Activated naive CD8-positive, alpha-beta T cell treated with anti-CD3 and anti-CD28 coated beads, Interleukin-2, amount 50 U/mL, for 16 hours (primary cell): ENCODE results near the gene CBLC.

Experiments
- DNase-seq: peaks from one replicate; pipeline ENCODE4 v3.0.0-alpha.2; 2020; ENCODE audit warnings: low read depth, low spot score

CBLC gene

DNA sequence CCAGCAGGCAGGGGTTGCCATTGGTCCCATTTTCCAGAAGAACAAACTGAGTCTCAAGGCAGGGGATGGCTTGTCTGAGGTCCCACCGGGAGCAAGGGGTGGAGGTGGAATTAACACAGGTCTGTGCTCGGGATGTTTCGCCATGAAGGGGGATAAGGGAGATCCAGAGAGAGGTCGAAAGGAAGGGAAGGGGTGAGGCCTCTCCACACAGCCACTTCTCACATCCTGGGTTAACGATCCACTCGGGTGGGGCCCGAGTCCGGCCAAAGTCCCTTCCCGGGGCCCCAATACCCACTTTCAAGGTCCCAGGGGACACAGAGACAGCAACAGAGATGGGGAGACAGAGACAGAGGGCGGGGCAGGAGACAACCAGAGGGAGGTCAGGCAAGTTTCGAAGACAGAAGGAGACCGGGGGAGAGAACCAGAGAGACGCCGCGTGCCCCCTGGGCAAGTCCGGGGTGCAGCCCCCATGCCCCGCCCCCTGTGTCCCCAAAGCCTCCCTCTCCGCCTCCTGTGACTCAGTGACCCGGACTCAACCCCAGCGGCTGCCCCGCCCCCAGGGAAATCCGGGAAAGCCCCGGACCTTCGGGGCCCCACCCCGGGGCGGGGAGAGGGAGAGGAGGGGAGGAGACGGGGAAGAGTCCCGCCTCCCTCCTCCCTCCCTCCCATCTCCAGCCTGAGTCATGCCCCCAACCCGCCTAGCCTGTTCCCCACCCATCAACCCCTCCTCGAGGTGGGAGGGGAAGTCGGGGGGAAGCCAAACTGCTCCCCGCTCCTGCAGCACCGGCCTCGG lies 30.5 kb upstream of the CBLC start:
- peak; percentile 78 for DNase-seq

GRCh38 chr19:44747739-44748425 lies 29.8 kb upstream of the CBLC start:
- no peak for DNase-seq

DNA sequence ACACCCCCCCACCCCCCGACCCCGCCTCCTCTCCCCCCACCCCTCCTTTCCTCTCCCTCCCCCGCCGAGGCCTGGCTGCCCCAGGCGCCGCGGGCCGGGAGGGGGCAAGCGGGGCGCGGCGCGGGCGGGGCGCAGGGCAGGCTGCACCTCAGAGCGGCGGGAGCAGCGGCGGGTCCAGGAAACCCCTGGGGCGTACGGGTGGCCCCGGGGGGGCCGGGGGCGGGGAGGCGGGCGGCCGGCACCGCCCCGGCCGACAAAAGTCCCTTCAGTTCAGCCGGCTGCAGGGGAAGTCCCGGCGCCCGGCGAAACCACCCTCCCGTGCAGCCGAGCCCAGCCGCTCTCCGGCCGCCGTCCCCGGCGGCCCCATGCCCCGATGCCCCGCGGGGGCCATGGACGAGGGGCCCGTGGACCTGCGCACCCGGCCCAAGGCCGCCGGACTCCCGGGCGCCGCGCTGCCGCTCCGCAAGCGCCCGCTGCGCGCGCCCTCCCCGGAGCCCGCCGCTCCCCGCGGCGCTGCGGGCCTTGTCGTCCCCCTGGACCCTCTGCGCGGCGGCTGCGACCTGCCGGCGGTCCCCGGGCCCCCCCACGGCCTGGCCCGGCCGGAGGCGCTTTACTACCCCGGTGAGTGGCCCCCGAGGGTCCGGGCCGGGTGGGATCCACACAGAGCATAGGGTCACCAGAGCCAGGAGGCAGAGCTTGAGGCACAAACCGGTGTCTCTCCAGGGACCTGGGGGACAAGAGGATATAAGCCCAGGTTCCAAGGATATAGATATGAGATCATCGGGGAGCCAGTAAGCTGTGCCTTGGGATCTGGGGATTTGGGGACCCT lies 29.1 kb upstream of the CBLC start, which contains the start of gene BCL3:
Gene BCL3, plus strand, starts transcription at position 283 of the 829 bp plus-strand sequence. Its CDS starts 83 bp downstream, at position 366.
- DNase-seq = no peak

DNA sequence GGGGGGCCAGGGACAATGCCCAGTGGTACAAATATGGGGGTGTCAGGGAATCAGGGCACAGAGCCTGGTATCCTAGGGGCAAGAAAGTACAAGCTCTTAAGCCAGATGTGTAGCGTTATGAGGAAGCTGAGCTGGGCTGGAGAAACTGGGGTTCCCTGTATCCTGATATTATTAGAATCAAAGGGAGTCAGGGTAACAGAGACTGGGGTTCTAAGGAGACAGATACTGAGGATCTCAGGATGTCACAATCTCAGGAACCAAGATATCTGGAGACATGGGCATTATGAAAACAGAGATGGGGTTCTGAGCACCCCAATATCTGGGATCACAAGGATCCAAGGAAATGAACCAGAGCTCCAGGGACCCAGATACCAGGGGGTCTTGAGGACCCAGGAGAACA lies 28.4 kb upstream of the CBLC start:
- DNase-seq = no peak

DNA sequence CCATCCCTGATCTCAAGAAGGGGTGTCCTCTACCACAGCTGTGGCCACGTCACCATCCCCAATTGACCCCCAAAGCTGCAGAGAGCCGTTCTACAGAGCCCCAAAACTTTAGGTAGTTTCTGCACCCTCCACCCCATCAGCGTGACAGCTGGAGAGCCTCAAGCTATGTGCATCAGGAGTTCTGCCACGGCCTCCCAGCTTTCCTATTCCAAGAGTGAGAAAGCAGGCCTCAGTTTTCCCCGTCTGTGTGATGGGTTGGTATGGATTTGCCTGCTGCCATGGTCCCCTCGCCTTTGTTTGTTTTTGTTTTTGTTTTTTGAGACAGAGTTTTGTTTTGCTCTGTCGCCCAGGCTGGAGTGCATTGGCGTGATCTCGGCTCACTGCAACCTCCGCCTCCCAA lies 27.7 kb upstream of the CBLC start:
- no peak for DNase-seq

GRCh38 chr19:44752123-44752815 lies 25.4 kb upstream of the CBLC start:
- DNase-seq = no peak

DNA sequence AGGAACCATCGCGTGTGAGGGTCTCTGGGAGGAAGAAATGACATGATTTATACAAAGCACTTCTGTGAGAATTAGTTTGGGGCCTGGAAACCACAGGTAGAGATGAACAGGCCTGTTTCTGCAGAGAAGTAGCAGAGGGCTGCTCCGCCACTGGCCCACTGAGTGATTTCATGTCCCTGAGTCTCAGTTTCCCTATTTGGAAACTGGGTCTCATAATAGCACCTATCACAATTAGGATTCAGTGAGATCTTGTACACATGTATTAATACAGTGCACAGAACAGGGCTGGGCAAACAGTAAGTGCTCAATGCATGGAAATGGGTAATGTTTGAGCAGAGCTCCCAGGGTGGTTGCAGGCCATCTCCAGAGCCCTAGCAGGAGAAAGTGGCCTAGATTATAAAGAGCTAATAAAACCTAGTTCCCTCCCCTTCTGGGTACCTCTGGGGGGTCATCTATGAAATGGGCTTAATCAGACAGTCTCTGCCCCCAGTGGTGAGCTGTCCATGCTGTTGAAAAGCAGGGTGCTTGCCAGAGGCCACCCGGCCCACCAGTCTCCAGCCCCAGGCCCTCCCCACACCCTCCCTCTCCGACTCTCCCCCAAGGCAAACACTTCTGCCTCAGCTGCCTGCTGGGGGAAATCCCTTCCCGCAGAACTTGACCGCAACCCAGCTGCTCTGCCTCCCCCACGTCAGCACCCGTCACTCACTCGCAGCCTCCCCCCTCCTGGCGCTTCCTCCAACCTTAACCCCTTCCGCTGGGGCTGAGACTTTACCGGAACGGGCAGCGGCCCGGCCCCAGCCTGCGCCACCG lies 24.7 kb upstream of the CBLC start:
- peak; percentile 83 for DNase-seq

GRCh38 chr19:44753626-44753931 lies 24.1 kb upstream of the CBLC start:
- DNase-seq = no peak

- DNase-seq = no peak
These were observed 23.5 kb upstream of the CBLC start for GRCh38 chr19:44753932-44754749.

GRCh38 chr19:44754750-44755080 lies 23.0 kb upstream of the CBLC start:
- no peak for DNase-seq

DNA sequence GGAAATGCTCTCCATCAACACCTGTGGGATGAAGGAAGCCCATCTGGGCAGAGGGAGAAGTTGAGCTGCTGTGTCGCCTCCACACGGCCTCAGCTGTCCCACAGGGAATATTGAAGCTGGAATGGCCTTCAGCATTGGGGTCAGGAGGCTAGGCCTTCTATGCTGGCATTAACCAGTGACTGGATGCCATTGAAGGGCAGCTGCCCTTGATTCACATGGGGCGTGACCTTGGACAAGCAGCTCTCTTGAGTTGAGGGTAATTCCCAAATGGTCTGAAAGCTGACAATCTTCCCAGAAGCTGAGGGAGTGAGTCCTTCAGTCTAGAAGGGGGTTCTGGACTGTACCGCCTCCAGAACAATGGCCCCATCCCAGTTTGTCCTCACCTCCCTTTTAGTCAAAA lies 22.5 kb upstream of the CBLC start:
- DNase-seq = no peak

GRCh38 chr19:44756089-44756562 lies 21.6 kb upstream of the CBLC start:
- no peak for DNase-seq

DNA sequence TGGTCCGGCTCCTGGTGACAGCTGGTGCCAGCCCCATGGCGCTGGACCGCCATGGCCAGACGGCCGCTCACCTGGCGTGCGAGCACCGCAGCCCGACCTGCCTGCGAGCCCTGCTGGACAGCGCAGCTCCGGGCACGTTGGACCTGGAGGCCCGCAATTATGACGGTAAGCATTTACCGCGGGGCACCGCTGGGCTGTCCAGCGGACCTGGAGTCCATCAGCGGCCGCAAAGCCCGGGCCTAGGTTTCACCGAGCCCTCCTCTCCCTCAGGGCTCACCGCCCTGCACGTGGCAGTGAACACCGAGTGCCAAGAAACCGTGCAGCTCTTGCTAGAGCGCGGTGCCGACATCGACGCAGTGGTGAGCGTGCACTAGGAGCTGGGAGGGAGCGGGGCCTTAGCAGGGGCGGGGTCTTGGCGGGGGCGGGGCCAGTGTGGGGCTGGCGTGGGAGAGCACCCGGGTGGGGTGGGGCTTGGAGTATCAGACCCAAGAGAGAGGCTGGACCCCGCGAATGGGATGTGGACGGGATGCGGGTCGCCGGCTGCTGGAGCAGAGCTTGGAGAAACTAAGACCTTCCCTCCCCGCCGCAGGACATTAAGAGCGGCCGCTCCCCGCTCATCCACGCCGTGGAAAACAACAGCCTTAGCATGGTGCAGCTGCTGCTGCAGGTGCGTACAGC lies 20.5 kb upstream of the CBLC start:
- DNase-seq = no peak

GRCh38 chr19:44757735-44758505 lies 19.8 kb upstream of the CBLC start:
- no peak for DNase-seq

GRCh38 chr19:44758596-44758995 lies 19.1 kb upstream of the CBLC start:
- DNase-seq = no peak

- no peak for DNase-seq
These were observed 18.4 kb upstream of the CBLC start for GRCh38 chr19:44759083-44759804.

DNA sequence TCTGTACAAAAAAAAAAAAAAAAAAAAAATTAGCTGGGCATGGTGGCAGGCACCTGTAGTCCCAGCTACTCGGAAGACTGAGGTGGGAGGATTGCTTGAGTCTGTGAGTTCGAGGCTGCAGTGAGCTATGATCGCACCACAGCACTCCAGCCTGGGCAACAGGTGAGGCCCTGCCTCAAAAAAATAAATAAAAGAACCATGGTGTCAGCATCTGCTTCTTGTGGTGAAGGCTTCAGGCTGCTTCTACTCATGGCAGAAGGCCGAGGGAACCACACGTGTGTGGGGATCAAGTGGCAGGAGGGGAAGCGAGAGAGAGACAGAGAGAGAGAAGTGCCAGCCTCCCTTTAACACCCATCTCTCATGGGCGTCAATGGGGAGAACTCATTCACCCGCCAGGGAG lies 15.7 kb upstream of the CBLC start:
- no peak for DNase-seq
